GM23338 (cell line): Measurements from ENCODE around the gene KCNJ4. TPM values are rescaled to one million over a fixed set of nuclear protein-coding genes. Genes with fewer than 3 reads are reported as not detected.

Experiments
- CTCF ChIP-seq, 2 experiments: fragments of 200-600 bp in 1 of 2; sonication (generic) in 1 of 2; conservative IDR thresholded peaks; 2 replicates each; pipeline versions ENCODE4 v1.5.1 to v1.6.1; 2016 to 2017; ENCODE audit warnings: antibody characterized with exemption in 2 of 2, low read depth in 2 of 2, mild to moderate bottlenecking in 2 of 2, moderate library complexity in 1 of 2
- JUNB ChIP-seq: IDR thresholded peaks from one replicate; pipeline ENCODE4 v1.6.1; 2016; ENCODE audit warnings: antibody characterized with exemption; ENCODE audit not compliant: unreplicated experiment
- REST ChIP-seq: IDR thresholded peaks from one replicate; pipeline ENCODE4 v1.6.1; 2018; ENCODE audit warnings: antibody characterized with exemption; ENCODE audit not compliant: unreplicated experiment
- ZNF331 ChIP-seq: fragments of 250-450 bp; sonication (Bioruptor Pico); IDR thresholded peaks from 2 replicates; pipeline ENCODE4 v1.5.0; 2020; ENCODE audit warnings: low read depth, mild to moderate bottlenecking, moderate library complexity
- ZNF462 ChIP-seq: fragments of 250-450 bp; sonication (Bioruptor Pico); IDR thresholded peaks from 2 replicates; pipeline ENCODE4 v1.5.0; 2020; ENCODE audit warnings: mild to moderate bottlenecking, moderate library complexity
- polyA plus RNA-seq: library from polyadenylated mRNA; unstranded; fragments of >200 nt; fragmentation: Nextera tagmentation; extraction: Ambion mirVana; gene quantifications from 2 replicates; pipeline ENCODE4 v1.2.1, GENCODE V29; 2016
- total RNA-seq: library from RNA; depleted of rRNA; stranded (reverse); fragments of >200 nt; shearing (Covaris generic); gene quantifications from 2 replicates; pipeline ENCODE4 v1.2.3, GENCODE V29; 2014

Gene KCNJ4
- total and polyA plus RNA-seq, 2 experiments from 2014 or later: 0.23 to 1.3 TPM

- TF ChIP-seq ZNF462 (CRISPR knock-in tag) (no peak), REST (no peak), CTCF (conservative IDR thresholded peaks at IDR 0.05; ENCODE audit: low read depth in 2 of 2) (no peak), JUNB (no peak), ZNF331 (CRISPR knock-in tag) (no peak)
These were observed 38.3 kb downstream of the KCNJ4 start (continued) for GRCh38 chr22:38416621-38417251.
